Embryonic facial prominence (tissue), 1 donor: ENCODE data around the gene CERK.
A peak's percentile ranks its signal among the peaks of the same experiment; 100 is the strongest.
"Not testable (repeated sequence)": the region's sequence is repeated elsewhere in the genome, so short reads cannot be mapped to it uniquely, and the experiment has no call there.

Experiments
- DNase-seq: peaks from one replicate; pipeline ENCODE4 v3.0.0-alpha.2; 2016; ENCODE audit errors: extremely low spot score

CERK gene, protein sequence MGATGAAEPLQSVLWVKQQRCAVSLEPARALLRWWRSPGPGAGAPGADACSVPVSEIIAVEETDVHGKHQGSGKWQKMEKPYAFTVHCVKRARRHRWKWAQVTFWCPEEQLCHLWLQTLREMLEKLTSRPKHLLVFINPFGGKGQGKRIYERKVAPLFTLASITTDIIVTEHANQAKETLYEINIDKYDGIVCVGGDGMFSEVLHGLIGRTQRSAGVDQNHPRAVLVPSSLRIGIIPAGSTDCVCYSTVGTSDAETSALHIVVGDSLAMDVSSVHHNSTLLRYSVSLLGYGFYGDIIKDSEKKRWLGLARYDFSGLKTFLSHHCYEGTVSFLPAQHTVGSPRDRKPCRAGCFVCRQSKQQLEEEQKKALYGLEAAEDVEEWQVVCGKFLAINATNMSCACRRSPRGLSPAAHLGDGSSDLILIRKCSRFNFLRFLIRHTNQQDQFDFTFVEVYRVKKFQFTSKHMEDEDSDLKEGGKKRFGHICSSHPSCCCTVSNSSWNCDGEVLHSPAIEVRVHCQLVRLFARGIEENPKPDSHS

DNA sequence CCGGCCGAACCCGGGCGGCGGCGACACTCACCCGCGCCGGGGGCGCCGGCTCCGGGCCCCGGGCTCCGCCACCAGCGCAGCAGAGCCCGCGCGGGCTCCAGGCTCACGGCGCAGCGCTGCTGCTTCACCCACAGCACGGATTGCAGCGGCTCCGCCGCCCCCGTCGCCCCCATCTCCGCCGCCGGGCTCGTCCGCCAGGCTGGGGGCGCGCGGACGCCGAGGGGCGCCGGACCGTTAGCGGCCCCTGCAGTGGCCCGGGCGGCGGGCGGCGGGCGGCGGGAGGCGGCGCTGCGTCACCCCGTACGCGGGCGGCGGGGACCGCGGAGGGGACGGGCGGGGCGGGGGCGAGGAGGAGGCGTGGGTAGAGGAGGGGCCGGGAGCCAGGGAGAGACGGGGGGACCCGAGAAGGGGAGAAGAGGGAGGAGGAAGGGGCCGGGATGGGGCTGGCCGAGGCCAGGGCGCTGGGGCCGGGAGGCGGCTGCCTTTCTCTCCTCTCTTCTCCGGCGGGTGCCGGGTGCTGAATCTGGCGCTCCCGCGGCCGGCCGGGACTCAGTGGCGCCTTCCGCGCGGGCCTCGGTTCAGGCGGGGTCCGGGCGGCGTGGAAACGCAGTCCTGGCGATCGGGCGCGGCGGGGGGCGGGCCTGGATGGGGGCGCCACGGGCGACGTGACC lies at the start of gene CERK:
Gene CERK (minus strand): TSS at position 277 of the 671 bp plus-strand sequence. CDS start 104 bp downstream, at position 173.
- DNase-seq = peak; percentile 79

DNA sequence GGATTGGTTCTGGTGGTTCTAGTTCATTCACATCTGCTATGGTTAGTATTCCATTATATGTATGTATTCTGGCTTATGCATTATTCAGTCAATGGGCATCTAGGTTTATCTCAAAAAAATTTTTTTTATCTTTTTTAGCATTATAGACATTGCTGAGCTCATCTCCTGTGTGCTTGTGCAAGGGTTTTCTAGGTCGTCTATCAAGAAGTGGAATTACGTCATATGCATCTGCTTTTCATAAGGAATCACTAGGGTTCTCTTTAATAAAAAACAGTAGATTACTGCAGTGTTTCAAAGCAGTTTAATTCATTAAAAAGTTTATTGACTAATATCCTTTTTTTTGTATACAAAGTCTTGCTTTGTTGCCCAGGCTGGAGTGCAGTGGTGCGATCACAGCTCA lies 45.7 kb upstream of the CERK start:
- no peak for DNase-seq

DNA sequence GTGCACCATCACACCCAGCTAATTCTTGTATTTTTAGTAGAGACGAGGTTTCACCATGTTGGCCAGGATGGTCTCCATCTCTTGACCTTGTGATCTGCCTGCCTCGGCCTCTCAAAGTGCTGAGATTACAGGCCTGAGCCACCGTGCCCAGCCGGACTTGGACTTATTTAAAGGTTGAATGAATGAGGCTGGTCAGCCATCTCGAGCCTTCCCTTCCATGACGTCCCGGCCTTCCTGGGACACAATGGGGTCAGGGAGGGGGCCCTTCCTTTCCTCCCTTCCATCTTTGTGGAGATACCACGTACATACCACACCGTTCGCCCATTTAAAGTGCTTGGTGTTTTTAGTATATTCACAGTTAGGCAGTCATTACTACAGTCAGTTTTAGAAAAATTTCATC lies 44.1 kb upstream of the CERK start:
- not testable (repeated sequence) for DNase-seq

DNA sequence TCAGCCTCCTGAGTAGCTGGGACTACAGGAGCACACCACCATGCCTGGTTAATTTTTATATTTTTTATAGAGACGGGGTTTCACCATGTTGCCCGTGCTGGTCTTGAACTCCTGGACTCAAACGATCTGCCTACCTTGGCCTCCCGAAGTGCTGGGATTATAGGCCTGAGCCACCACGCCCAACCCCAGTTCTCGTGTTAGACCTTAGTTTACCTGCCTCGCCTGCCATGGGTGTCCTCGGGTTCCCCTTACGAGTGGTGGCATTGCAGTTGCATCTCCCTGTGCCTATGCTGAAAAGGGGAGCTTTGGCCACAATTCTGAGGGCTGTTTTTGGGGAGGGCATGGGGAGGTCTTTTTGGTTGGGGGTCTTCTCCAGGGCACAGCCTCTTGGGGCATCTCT lies 43.2 kb upstream of the CERK start:
- no peak for DNase-seq

DNA sequence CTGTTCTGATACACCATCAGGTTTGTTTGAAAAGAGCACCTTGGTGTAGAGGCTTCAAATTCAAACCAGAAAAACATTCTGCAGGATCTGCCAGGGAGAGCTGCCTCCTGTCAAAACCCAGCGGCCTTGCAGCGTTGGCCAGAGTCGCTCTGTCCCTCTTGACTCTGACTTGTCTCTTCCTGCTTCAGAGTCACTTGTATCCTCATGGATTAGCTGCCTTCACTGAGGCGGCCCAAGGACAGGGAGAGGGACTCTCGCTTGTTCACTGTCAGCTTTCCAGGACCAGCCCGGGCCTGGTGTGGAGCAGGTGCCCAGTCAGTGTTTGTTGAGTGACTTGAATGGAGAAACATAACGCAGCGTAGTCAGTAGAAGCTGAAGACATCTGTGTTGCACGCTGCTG lies 42.4 kb upstream of the CERK start:
- DNase-seq = no peak

- no peak for DNase-seq
These were observed 41.6 kb upstream of the CERK start for GRCh38 chr22:46779651-46780050.

DNA sequence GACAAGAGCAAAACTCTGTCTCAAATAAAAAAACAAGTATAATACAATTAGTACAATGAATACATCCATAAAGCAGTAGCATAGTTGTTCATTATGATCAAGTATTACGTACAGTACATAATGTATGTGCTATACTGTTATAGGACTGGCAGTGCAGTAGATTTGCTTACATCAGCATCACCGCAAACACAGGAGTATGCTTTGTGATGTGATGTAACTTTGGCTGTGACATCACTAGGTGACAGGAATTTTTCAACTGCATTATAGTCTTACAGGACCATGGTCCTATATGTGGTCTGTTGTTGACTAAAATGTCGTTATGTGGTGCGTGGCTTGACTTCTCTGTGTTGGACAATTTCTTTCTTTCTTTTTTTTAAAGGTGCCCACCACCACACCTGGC lies 41.0 kb upstream of the CERK start:
- no peak for DNase-seq

GRCh38 chr22:46777609-46777970 lies 39.5 kb upstream of the CERK start:
- DNase-seq = no peak

DNA sequence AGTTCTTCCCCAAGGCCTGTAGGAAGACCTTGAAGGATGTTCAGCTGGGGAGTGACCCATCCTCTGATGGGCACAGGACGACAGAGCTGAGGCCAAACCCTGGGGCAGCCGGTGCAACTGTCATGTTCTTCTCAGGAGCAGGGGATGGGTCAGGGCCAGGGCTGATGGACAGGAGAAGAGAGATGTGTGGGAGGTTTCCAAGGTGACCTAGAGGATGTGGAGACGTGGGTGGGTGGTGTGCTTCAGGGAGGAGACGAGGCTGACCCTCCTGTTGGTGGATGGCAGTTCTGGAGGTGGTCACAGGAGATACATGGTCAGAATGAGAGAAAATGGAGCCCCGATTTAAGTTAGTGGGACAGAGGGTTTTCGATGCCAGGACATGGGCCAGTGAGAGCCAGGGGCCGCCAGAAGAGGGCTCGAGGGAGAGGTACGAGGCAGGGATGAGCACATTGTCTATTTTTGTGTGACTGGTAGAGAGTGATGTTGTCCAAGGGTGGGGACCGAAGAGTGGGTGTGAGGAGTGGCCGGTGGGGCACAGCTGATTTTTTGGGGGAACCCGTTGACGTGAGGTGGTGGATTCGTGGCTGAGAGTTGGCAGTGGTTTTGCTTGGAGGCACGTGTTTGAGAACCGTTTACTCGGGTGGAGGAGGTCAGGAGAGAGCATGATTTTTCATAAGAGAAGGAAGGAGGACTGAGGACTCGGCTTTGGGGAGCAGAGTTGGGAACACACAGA lies 39.0 kb upstream of the CERK start:
- no peak for DNase-seq

- DNase-seq = no peak
These were observed 38.1 kb upstream of the CERK start for GRCh38 chr22:46775850-46776826.

DNA sequence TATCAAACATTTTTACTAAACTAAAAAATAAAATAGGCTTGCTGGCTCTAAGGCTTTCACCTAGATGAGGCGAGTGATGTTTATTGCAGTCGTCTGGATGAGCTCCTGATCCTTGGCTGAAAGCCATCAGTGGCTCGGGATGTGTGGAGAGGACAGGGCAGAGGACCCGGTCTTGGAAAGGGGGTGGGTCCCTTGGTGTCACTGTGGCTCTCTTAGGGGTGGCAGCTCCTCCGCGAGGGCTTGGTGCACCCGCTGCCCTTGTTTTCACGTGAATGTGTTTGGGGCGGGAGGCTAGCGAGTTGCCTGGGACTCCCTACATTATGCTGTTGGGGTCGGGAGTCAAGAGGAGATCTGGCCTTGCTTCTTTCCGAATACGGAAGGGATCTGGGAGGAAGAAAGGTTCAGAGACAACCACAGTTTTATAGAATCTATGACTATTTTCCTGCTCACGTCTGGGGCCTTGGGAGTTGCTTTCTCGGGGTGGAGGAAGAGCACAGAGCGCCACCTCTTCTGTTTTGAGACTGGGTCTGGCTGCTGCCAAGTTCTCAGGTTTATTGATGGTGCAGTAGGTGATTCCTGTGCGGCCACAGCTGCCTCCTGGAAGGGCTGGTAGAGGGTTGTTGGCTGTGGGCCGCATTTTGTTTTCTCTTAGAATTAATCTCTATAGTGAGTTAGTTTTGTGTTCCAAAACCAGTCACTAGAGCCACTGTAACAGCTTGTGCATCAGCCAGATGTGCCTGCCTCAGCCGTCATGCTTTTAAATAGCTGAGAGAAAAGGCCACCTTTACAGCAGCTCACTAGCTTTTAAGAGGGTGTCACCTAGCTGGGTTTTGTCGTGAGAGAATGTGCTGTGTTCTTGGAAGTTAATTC lies 37.2 kb upstream of the CERK start:
- no peak for DNase-seq

DNA sequence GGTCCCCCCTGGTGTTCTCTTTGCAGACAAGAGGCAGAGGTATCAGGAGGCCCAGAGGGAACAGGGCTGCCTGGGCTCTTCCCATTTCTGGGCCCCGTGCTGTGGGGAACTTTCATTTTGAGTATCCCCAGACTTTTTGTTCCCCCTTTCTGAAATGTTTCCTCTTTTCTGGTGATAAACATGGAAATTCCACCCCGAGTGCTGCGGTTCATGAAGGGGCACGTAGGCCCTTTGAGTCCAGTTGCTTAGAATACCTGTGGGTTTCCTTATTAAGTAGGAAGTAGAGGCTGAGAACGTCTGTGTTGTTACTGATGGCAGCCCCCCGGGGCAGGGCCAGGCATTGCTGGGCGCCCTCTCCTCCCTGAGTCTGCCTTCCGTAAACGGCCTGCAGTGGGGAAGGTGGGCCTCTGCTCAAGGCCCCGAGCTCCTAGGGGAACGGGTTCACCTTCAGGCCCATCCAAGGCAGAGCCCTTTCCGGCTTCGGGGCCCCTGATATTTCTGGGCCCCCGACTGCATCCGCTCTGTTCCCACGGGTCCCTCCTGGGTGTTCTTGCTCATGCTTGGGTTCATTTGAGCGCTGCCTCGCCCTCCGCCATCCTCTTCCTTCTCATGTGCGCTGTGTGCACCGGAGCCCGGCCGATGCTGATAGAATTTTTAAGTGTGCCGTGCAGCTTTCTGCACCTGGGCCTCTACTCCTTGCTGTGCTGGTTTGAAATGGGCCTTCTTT lies 36.4 kb upstream of the CERK start:
- DNase-seq = no peak

- DNase-seq = no peak
These were observed 35.0 kb upstream of the CERK start for GRCh38 chr22:46773076-46773475.

GRCh38 chr22:46770726-46771125 lies 32.7 kb upstream of the CERK start:
- no peak for DNase-seq

DNA sequence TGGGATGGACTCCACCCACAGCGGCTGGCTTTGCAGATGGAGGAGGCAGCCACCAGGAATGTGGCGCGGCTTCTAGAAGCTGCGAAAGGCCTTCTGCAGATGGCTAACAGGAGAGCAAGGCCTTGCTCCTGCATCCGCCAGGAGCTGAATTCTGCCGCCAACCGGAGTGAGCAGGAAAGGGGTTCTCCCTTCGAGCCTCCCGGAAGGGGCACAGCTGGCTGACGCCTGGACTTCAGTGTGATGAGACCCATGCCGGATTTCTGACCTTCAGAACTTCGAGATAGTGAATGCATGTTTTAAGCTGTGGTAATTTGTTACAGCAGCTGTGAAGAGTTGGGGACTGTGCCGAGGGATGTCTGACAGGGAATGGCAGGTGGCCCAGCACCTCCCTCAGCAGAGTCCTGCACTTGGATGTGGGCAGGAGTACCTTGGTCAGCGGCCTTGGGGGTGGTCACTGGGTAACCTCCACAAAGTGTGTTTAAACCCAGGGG lies 32.1 kb upstream of the CERK start:
- no peak for DNase-seq

- no peak for DNase-seq
These were observed 31.7 kb upstream of the CERK start for GRCh38 chr22:46769706-46770105.

GRCh38 chr22:46769191-46769675 lies 31.2 kb upstream of the CERK start:
- no peak for DNase-seq

DNA sequence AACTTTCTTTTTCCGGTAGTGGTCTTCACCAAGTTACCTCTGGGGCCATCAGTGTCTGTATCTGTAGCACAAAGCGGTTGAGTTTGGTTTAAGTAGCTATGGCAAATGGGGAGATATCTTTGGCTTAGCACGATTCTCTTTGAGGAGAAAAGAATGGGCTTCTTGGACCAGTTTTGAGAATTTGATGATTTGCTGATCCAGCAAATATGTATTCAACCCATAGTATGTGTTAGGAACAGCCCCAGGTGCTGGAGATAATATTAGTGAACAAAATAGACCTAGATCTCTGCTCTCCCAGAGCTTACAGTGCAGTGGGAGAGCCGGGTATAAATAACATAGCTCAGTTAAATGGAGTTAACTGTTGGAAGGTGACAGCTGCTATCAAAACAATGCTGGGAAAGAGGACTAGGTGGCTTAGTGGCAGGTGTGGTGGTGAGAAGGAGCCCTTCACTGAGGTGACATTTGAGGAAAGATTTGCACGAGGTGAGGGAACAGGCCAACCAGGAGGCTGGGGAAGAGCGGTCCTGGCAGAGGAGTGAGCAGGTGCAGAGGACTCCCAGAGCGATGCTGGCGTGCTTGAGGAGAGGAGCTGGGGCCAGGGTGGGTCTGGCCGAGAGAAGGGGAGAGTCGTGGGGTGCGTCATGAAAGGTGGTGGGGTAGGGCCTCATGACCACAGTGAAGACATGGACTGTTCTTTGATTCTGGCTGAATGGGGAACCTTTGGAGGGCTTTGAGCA lies 29.4 kb upstream of the CERK start:
- no peak for DNase-seq

GRCh38 chr22:46766611-46767010 lies 28.6 kb upstream of the CERK start:
- DNase-seq = no peak
